ENCODE data around the gene RBM38.

Gene RBM38

GRCh38 chr20:57439993-57440392 lies 48.8 kb downstream of the RBM38 start:
- DNase-seq = no peak

GRCh38 chr20:57440678-57441509 lies 49.7 kb downstream of the RBM38 start:
- DNase-seq = peak; percentile 45

GRCh38 chr20:57441510-57442154 lies 50.4 kb downstream of the RBM38 start:
- no peak for DNase-seq

GRCh38 chr20:57442158-57442887 lies 51.1 kb downstream of the RBM38 start:
- DNase-seq = no peak

GRCh38 chr20:57442888-57443239 lies 51.7 kb downstream of the RBM38 start:
- no peak for DNase-seq

- DNase-seq = no peak
These were observed 52.4 kb downstream of the RBM38 start for GRCh38 chr20:57443349-57444265.

GRCh38 chr20:57444394-57445048 lies 53.3 kb downstream of the RBM38 start:
- DNase-seq = no peak

GRCh38 chr20:57445298-57445697 lies 54.1 kb downstream of the RBM38 start:
- no peak for DNase-seq

- DNase-seq = no peak
These were observed 54.6 kb downstream of the RBM38 start for GRCh38 chr20:57445774-57446173.

GRCh38 chr20:57448764-57449354 lies 57.7 kb downstream of the RBM38 start:
- no peak for DNase-seq

- DNase-seq = no peak
These were observed 58.5 kb downstream of the RBM38 start for GRCh38 chr20:57449398-57450354.

GRCh38 chr20:57450419-57450818 lies 59.2 kb downstream of the RBM38 start:
- no peak for DNase-seq

GRCh38 chr20:57450931-57451330 lies 59.7 kb downstream of the RBM38 start:
- no peak for DNase-seq

- no peak for DNase-seq
These were observed 60.2 kb downstream of the RBM38 start for GRCh38 chr20:57451431-57451794.

- no peak for DNase-seq
These were observed 60.8 kb downstream of the RBM38 start for GRCh38 chr20:57451795-57452661.

- DNase-seq = no peak
These were observed 64.2 kb downstream of the RBM38 start for GRCh38 chr20:57455386-57455785.

GRCh38 chr20:57456116-57456515 lies 64.9 kb downstream of the RBM38 start:
- no peak for DNase-seq

GRCh38 chr20:57457243-57458095 lies 66.3 kb downstream of the RBM38 start:
- DNase-seq = no peak

All from retina (tissue), 1 donor.